Gastroesophageal sphincter (tissue), 3 donors: Measurements from ENCODE around the gene USP31.

Experiments used
- CTCF ChIP-seq, 4 experiments: fragments of 200-600 bp in 2 of 4; fragments of 450-650 bp in 2 of 4; sonication (generic) in 1 of 4; IDR thresholded peaks; one replicate each; pipeline ENCODE4 v1.5.1; 2017 to 2019; ENCODE audit warnings: antibody characterized with exemption in 4 of 4, mild to moderate bottlenecking in 2 of 4, moderate library complexity in 2 of 4
- EP300 ChIP-seq: sonication (generic); formaldehyde crosslinking; IDR thresholded peaks from one replicate; pipeline ENCODE4 v1.6.1; 2017; ENCODE audit warnings: antibody characterized with exemption, mild to moderate bottlenecking
- POLR2A ChIP-seq, 2 donors: fragments of 450-650 bp; IDR thresholded peaks; one replicate each; pipeline ENCODE4 v1.6.1; 2017; ENCODE audit warnings: antibody characterized with exemption in 2 of 2, mild to moderate bottlenecking in 2 of 2, moderate library complexity in 1 of 2
- POLR2AphosphoS5 ChIP-seq: sonication (generic); formaldehyde crosslinking; IDR thresholded peaks from one replicate; pipeline ENCODE4 v1.6.1; 2017; ENCODE audit warnings: antibody characterized with exemption

- TF ChIP-seq CTCF (IDR thresholded peaks at IDR 0.05), result no peak
- TF ChIP-seq POLR2AphosphoS5, result no peak
- TF ChIP-seq POLR2A (IDR thresholded peaks at IDR 0.05), result no peak
- TF ChIP-seq EP300, result no peak
These were observed 1.1 kb downstream of the USP31 start for GRCh38 chr16:23148166-23148512.
